Hippocampal formation (tissue), 2 donors: ENCODE measurements around the gene LIG1.

Experiments
- DNase-seq, 2 donors: peaks; one replicate each; lab custom pipeline; 2025; lab: John Stamatoyannopoulos, UW

LIG1 gene

DNA sequence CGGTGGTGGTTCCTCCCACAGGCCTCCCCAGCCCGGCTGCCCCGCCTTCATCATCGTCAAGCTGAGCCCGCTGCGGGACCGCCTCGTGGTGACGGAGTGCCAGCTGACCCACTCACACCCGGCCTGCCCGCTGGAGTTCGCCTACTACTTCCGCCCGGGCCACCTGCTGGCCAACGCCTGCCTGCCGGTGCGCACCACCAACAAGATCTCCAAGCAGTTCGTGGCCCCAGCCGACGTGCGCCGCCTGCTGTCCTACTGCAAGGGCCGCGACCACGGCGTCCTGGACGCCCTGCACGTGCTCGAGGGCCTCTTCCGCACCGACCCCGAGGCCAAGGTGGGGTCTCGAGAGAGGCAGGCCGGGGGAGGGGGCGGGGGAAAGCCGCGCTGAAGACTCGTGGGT lies 12.3 kb upstream of the LIG1 start:
- no peak for DNase-seq

DNA sequence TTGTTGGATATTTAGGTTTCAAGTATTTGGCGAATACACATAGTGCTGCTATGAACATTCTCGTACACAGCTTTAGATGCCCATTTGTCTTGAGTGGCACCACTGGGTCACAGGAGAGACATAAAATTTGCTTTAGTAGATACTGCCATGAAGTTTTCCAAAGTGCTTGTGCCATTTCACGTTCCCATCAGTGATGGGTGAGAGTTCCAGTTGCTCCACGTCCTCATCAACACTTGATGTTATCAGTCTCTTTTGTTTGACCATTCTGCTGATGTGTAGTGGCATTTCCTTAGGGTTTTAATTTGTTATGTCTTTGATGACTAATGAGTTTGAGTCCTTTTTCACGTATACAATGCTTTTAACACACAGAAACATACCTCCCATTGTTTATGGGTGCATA lies 11.4 kb upstream of the LIG1 start:
- DNase-seq = no peak

DNA sequence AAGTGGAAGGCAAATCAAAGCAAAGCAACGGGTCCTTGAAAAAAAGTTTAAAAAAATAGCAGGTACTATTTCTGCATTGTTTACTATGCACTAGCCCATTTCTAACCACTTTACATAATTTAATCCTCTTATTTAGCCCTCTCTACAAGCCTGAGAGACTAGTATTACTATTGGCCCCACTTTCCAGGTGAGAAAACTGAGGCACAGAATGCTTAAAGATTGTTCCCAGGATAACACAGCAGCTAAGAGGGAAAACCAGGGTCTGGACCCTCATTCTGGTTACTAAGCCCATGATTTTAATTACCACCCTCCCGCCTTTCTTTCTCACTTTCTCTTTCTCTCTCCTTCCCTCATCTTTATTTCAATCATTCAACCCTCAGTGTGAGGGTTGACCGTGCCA lies 6.1 kb upstream of the LIG1 start:
- DNase-seq = no peak

DNA sequence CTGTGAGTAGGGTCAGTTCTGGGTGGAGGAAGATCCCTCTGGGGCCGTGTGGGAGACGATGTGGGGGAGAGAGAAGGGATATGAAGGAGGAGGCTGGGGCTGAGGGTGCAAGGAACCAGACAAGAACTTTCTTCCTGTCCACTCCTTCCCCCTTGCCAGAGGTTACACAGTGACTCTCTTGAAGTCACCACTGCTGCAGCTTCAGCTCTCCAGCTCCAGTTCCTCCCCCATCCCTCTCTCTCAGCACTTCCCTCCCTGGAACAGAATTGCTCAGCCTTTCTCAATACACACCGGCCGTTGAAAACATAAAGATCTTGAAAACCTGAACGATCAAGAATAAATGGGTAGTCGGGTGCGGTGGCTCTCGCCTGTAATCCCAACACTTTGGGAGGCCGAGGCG lies 5.4 kb upstream of the LIG1 start:
- no peak for DNase-seq

DNA sequence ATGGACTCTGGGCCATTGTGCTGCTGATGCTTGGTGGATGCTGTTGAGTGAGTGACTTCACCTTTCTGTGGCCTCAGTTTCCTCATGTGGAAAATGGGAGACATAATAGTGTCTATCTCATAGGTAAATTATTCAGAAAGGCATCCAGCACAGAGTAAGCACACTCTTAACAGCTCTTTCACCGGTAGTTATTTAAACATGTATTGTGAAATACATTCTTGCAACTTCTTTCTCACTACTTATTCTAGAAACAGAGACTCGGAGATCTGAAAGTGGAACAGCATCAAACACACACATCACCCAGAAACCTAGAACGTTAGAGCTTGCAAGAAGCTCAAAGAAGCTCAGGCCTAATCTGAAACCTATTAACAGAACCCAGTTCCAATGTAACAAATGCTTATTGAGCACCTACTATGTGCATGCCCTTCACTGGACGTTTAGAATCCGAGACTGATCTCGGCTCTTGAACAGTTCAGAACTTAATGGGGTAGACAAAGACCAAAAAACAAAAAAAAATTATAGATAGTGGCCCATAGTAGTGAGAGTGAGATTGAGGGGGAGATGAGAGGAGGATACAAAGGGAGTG lies 4.4 kb upstream of the LIG1 start:
- no peak for DNase-seq

DNA sequence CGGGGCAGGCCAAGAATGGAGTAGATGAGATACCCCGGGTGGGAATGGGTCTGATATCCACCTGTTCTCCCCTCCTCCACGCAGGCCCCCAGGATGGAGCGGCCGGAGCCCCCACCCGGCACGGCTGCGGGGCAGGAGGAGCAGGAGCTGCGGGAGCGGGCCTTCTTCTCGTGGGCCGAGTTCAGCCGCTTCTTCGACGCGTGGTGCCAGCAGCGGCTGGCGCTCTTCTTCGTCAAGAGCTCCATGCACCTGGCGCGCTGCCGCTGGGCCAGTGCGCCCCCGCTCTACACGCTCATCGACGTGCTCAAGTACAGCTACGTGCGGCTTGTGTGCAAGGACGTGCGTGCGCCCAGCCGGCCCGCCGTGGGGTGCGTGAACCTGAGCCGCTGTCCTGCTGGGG lies 1.6 kb upstream of the LIG1 start:
- DNase-seq = no peak

DNA sequence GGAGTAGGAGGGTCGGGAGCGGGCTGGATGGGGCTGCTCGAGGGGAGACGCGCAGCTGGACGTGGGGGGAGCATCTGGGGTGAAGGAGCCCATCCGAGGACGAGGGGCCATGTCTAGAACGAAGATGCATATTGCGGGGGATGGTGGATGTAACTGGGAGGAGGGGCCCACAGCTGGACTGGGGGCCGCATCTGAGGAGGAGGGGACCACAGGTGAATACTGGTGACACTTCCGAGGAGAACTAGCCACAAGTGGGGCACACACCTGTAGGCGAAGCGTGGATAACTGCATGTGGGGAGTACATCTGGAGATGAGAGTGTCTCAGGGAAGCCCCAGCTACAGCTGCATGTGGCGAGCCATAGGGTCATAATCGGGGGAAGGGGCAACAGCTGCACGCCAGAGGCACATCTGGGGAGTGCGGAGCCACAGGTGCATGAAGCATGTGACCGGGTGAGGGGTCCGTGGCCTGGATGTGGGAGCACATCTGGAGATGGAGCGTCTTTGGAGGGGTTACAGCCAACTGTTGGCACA lies 738 bp upstream of the LIG1 start:
- DNase-seq = no peak

DNA sequence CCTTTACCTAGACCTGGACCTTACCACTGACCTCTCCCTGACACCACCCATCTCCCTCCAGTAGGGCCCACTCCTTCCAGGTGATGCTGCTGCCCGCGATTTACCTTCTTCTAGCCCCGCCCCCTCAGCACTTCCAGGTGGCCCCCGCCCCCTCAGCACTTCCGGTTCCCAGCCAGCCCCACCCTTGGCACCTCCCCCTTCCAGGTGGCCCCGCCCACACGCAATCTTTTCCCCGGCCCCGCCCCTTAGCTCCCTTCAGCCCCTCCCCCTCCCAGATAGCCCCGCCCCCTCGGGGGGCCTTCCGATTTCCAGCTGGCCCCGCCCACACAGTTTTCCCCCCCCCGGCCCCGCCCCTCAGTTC lies 586 bp downstream of the LIG1 start:
- DNase-seq = peak in 1 of 2 donors; percentile 28

DNA sequence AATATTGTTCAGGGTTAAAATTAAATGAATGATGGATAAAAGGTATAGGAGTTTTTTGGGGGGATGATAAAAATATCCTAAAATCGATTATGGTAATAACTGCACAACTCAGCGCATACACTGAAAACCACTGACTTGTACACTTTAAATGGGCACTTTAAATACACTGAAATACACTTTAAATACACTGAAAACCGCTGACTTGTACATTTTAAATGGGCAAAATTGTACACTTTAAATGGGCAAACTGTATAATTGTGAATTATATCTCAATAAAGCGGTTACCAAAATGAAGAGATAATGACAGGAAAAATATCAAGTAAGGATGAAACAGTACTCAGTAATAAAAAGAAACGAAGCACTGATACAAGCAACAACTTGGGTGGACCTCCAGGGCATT lies 1.5 kb downstream of the LIG1 start:
- DNase-seq = no peak

DNA sequence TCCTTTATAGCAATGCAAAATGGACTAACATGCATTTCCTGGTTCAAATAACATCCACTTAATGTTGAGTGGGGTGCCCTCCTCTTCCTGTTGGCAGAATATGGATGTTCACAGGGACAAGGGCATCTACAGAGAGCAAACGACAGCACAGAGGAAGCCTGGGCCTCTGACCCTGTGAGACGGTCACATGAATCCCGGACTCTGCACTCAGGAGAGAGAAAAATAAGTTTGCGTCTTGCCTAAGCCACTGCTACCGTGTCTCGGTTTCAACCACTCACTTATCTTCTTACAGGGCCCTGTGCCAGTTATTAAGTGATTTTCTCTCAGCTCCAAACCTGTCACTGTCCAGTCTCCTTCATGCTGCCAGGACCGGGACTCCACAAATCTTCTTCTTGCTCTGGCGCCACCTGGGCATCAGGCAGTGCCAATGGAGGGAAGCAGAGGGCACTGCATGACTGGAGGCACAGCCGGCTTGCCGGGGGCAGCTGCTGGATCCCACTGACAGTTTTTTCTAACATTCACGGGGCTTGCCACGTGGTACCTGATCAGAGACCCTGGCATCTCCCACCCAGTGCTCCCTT lies 11.8 kb downstream of the LIG1 start:
- no peak for DNase-seq

DNA sequence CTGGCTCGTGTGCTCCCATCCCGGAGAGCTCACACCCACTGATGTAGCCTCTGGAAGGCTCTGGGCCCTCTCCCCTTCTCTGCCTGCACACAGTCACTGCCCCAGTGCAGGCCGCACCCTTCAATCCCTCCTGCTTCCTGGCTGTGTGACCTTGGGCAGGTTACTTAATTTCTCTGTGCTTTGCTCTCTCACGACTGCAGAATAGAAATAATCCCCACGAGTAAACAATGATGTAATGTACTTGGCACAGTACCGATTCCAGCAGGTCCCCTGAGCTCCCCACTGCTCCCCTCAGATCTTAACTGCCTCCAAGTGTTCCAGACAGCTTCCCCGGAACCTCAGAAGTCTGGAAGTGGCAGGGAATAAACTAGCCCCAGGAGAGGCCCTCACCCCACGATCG lies 16.1 kb downstream of the LIG1 start:
- no peak for DNase-seq

DNA sequence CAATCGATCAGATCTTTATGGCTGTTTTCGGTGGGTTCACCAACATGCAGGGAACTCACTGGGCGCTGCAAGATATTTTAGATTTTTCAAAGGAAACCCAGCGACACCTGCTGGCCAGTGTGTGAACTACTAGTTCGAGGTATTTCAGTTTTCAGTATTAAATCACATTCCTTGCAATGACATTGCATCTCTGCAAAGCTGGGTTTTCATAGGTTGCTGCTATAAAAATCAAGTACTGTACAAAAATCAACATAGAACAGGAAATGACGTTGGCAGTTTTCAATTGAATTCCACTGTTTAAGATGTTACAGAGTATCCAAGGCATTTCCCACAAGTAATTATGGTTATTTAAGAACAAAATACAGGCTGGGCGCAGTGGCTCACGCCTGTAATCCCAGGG lies 17.6 kb downstream of the LIG1 start:
- peak; percentile 55 to 65 for DNase-seq

DNA sequence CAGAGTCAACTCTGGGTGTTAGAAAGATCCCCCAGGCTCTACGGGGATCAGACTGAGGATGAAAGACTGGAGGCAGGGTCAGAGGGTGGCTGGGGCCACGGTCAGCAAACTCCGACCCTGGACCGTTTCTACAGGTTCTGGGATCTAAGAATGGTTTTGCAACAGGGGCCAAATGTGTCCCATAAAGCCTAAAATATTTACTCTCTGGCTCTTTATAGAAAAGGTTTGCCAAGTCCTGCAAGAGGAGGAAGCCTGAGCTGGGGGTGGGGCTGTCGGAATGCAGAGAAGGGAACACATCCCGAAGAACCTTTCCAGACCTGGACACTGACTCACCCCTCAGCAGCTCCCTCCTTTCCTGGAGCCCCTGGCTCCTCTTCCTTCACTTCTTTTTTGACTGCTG lies 20.7 kb downstream of the LIG1 start:
- DNase-seq = no peak

DNA sequence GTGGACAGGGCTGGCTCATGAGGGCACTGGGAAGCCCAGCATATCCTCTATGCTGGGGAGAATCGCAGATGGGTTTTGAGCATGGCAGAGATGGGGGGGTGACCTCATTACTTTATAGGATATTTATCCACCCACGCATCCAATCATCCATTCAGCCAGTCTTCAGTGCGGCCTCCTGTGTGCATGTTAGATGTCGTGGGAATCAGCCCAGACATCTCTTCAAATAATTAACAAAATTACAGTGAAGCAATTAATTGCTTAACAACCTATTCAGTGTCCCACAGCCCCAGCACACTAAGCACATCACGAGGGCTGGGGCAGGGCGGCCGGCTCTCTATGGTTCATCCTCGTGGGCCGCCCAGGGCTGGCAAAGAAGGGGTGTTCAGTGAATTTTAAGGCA lies 21.6 kb downstream of the LIG1 start:
- no peak for DNase-seq

DNA sequence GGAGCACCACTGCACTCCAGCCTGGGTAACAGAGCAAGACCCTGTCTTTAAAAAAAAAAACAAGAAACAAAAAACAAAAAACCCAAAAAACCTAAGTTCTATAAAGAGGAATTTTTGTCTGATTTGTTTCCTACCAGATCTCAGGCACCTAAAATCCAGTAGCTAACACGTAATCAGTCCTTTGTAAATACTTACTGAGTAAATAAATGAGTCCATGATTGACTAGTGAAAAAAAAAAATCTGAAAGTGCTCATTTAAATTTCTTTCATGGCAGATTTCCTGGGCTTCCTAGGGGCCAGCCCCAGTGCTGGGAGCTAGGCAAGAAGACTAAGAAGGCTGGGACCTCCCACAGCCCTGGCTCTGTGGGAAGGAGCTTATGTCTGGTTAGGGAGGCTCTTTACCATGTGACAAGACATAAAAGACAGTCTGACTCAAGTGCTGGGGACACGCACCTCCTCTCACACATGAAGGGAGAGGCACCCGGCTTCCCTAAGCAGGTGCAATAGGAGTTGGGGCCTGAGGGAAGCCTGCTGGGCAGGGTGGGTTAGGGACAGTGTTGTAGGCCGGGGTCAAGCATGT lies 22.5 kb downstream of the LIG1 start:
- no peak for DNase-seq

DNA sequence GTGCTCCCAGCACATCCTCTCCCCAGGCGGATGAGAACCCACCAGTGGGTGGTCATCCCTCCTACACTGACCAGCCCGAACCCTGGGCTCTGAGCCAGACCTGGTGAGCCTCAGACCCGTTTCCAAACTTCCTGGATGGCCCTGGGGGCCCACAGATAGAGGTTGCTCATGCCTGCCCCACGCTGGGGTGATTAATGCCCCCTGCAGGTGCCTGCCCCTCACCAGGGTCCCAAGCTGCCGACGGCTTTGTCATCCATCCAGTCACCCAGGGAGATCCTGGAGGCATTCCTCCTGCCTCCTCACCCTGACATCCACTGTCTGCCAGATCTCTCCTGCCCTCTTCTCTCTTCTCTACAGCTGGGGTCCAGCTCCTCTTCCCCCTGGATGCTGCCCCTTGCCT lies 31.1 kb downstream of the LIG1 start:
- no peak for DNase-seq

DNA sequence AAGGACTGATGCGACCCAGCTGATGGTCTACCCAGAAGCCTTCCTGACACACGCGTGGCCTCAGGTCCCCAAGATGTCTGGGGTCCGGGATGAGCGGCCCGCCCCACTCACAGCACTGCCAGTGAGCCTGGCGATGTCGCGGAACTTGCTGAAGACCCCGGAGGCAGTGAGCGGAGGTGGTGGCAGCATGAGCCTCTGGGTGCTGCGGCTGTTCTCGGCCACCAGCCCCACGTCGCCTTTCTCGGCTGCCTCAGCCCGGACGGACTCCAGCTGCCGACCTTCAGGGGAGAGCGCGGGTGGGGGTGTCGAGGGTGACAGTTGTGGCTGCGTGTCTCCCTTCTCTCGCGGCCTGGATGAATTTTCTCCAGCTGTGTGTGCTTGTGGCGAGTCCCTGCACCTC lies 32.7 kb downstream of the LIG1 start:
- no peak for DNase-seq

DNA sequence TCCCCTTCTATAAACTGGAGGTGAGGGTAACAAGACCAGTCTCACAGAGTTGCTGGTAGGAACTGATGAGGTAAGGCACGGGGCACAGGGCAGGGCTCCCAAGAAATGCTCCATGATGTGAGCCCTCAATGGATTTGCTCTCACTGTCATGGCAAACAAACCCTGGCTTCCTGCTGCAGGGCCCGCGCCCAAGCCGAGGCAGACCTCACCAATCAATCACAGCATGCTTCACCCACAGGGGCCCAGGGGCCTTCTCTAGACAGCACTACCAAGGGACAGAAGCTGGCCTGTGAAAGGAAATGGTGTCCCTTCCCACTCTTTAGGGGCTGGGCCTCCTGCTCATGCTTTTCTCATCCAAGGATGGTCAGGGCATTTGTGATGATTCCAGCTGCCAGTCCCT lies 33.6 kb downstream of the LIG1 start:
- no peak for DNase-seq

DNA sequence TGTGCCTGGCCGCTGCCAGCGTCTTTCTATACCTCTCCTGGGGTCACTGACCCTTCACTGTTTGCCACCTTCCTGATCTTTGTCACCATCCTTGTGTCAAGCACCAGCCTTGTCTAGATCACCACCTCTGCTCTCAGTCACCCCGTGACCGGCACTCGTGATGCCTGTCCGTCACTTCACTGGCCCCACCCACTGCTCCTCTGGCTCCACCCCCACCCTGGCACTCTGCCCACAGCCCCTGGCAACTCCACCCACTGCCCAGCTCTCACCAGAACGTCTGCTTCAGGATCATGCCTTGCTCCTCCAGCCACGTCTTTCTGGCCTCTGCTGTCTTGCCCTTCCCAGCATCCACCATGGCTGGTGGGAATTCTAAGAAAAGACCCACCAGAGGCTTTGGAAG lies 34.7 kb downstream of the LIG1 start:
- DNase-seq = no peak

DNA sequence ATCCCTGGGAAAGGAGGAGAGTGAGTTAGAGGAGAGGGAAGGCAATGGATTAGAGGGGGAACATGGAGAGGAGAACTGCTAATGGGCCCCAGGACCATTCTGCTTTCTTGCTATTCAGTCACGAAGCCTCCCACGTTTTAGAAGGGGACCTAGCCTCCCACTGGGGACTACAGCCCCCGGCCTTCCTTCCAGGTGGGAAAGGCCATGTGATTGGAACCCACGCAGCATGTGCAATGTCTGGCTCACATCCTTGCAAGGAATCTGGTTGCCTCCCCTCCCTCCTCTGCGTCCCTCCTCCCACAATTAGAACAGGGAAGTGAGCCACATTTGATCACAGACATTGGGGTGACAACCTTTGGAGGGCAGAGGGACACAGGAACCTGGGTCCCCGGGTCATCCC lies 37.0 kb downstream of the LIG1 start:
- DNase-seq = no peak

DNA sequence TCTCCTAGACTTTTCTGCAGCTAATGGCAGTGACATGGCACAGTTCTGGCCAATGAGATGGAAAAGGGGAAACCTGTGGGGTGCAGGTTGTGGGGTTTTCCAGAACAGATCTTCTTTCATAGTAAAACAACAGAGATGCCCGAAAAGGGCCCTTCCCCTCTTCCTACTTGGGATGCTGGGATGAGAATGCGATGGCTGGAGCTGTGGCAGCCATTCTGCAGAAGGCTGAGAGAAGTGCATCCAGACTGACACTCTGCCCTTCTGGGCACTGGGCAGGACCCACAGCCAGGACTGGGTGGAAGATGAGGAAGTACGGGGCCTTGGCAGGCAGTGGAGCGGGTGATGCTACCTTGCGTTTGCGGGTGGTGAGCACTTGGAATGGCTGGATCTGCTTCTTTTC lies 42.6 kb downstream of the LIG1 start:
- no peak for DNase-seq

DNA sequence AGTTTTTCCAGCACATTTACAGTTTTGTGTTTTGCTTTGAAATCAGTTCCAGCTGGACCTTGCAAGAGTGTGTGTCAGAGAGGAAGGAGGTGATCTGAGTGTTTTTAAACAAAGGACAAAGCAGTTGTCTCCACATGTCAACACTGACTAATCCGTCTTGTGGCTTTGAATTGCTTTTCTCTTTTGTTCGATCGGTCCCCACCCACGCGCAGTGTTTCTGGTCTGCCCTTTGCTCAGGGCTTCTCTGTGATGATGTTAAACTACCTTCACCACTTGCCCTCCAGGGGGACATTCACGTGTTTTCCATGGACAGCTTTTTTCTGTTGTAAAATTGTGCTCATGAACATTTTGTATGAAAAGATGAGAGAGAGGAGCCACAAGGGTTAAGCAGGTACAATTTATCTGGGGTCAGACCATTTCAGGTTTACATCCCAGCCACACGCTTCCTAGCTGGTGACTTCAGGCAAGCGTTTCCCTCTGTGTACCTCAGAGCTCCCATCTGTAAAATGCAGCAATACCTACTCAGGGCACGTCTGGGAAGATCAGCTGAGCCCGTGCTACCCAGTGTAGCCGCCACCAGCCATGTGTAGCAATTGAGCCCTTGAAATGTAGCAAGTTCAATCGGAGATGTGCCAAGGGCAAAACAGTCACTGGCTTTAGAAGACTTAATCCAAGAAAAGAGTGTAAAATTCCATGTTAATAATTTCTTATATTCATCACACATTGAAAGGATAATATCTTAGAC lies 46.1 kb downstream of the LIG1 start:
- peak in 1 of 2 donors; percentile 9 for DNase-seq

DNA sequence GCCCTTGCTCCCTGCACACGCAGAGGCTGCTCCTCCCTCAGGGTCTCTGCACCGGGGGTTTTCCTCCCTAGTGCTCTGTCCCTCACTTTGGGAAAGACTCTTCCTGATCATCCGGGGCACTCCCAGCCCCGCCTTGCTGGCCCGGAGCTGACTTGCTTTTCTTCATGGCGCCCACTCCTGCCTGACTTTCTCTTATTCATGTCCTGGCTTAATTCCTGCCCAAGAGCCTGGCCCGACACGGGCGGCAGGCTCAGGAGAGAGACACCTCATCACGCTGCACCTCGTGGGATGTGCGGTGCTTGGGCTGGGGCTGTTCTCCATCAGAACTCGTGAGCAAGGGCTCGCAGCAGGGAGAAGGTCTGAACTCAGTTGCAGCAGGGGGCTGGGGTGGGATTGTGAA lies 47.7 kb downstream of the LIG1 start:
- no peak for DNase-seq
